Lower leg skin (tissue), 3 donors: ENCODE results near the gene ZSCAN23.

Experiments
- CTCF ChIP-seq, 3 donors: fragments of 450-650 bp; IDR thresholded peaks; one replicate each; pipeline ENCODE4 v1.5.1; 2016; ENCODE audit warnings: antibody characterized with exemption in 3 of 3, mild to moderate bottlenecking in 3 of 3, moderate library complexity in 2 of 3
- POLR2A ChIP-seq, 2 donors: fragments of 450-650 bp; IDR thresholded peaks; one replicate each; pipeline ENCODE4 v1.6.1; 2016 to 2017; ENCODE audit warnings: antibody characterized with exemption in 2 of 2, mild to moderate bottlenecking in 1 of 2, moderate library complexity in 1 of 2

- TF ChIP-seq CTCF (IDR thresholded peaks at IDR 0.05), result no peak
- TF ChIP-seq POLR2A (IDR thresholded peaks at IDR 0.05), result no peak
Measured at GRCh38 chr6:28449056-28449455, 5.8 kb upstream of the ZSCAN23 start.
